GM12891 (cell line): Measurements from ENCODE around the gene MMEL1.

ENCODE experiments used
- POLR2A ChIP-seq: IDR thresholded peaks from 2 replicates; pipeline ENCODE4 v1.6.1; 2011; ENCODE audit warnings: low read depth, low read length, control low read depth
- TAF1 ChIP-seq: IDR thresholded peaks from 2 replicates; pipeline ENCODE4 v1.6.1; 2011; ENCODE audit warnings: low read depth, low read length, control low read depth

DNA sequence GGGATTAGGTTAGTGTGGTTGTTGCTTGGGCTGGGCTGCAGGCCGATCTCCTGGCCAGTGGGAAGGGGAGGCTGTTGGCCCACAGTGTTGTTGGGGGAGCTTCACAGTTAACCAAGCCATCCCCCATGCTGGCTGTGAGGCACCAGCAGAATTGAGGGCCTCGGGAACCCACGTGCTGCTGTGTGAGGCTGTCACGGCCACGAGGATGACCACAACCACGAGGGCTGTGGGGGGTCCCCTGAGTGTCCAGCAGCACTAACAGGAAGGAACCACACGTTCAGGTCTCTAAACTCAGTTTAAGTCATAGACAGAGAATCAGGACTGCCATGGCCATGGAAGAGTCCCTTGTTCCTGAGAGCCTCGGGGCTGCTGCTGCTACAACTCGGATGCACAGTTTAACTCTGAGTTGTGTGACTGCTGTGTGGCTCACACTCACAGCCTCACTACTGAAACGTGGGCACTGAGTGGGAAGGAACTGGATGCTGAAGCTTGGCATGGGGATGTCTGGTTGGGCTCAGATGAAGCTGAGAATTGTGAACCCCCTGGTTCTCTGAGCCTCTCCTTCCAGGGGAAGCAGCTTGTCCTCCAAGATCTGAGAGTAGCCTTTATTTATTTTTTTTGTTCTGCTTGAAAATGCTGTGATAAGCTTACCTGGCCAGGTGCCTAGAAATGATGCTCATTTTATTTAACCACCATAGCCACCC is 4.8 kb upstream of the MMEL1 start:
- TF ChIP-seq POLR2A (no peak), TAF1 (no peak)
